Stimulated activated CD8-positive, alpha-beta memory T cell treated with anti-CD3 and anti-CD28 coated beads, Interleukin-15, amount 100 ng/mL, for 24 hours (primary cell): ENCODE results near the gene CHRM5.

ENCODE experiments used
- DNase-seq: peaks from one replicate; pipeline ENCODE4 v3.0.0-alpha.2; 2020; ENCODE audit warnings: low read depth

Gene CHRM5

DNA sequence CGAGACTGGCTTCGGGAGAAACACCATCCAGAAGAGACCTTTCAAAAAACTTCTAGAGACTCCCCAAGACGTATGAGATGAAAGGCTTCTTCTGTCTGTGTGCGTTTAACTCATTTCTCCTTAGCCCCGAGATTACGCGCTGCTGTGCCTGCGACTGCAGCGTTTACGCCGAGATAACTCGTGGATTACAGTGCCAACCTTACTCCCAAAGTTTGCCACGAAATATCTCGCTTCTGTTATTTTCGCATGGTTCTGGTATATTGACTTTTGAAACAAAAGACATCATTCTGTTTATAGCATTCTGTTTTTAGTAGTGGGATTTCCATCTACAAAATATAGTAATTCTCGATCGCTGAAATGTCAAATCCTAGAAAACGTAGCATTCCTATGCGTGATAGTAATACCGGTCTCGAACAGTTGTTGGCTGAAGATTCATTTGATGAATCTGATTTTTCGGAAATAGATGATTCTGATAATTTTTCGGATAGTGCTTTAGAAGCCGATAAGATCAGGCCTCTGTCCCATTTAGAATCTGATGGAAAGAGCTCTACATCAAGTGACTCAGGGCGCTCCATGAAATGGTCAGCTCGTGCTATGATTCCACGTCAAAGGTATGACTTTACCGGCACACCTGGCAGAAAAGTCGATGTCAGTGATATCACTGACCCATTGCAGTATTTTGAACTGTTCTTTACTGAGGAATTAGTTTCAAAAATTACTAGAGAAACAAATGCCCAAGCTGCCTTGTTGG lies 134.1 kb downstream of the CHRM5 start:
- DNase-seq, result no peak

DNA sequence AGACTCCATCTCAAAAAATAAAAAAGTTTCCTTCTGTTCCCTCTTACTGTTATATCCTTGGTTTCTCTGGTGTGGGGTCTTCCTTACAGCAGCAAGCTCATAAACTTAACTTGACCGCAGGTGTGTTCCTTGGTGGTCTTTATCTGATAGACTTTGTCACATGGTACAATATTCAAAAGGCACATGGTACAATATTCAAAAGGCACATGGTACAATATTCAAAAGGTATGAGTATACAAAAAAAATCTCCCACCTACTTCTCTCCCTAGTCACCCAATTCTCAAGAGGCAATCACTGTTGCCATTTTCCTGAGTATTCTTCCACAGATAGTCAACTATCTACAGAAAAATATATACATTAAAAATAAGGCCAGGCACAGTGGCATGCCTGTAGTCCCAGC lies 138.1 kb downstream of the CHRM5 start:
- DNase-seq, result no peak

DNA sequence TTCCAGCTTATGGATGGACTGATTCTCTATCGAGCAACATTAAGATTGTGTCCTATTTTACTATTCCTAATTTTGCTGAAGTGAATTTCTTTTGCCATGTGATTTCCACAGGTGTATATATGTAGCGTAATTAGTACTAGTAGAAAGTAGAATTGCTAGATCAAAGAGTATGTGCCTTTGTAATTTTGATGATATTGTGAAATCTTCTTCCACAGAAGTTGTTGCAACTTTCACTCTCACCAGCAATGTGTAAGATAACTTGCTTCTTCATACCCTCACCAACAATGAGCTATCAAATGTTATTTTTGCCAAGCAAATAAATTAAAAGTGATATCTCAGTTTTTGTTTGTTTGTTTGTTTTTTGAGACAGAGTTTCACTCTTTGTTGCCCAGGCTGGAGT lies 139.0 kb downstream of the CHRM5 start:
- DNase-seq, result no peak

DNA sequence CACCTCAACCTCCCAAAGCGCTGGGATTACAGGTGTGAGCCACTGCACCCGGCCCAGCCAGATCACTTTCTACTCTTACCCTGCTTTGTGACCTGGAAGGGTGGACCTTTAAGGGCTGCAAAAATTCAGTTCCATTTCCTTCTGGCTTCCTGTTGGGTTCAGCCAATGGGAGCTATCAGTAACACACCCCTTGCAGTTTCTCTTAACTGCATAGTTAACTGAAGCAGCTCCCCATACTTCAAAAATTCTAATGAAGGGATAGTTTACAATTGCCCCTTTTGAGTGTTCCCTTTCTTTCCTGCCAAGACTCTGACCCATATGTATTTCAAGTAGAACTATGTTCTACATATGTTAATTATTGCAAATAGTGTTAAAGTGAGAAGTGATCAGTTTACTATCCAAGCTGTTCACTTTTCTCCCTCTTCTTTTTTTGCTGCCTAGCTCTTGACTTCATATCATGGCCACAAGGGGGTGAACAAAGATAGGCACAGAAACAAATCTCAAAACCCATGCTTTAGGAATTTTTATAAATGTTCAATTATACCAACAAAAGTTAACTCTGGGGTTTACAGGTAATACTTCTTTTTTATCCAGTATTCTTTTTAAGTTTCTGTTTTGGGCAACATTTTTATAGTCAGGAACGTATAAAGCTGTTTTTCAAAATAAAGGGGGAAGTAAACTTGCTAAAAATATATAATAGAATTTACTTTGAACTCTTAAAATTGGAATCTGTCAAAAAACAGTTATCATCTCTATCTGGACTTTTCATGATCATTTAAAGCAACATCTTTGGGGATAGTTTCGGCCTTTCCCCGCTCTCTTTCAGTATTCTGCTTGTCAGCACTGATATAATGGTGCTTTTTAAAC lies 141.7 kb downstream of the CHRM5 start:
- DNase-seq, result no peak

DNA sequence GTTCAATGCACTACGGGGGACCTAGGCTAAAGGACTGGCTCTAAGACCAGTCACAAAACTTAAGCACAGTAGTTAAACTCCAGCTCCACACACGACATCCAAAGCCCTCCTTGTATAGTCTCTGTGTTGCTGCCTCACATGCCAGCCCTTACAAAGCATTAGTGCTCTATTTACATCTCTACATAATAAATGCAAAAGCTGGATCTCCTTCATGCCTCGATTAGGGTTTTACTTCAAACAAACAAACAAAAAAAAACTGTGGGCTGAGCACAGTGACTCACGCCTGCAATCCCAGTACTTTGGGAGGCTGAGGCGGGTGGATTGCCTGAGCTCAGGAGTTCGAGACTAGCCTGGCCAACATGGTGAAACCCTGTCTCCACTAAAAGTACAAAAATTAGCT lies 143.2 kb downstream of the CHRM5 start:
- DNase-seq, result no peak

DNA sequence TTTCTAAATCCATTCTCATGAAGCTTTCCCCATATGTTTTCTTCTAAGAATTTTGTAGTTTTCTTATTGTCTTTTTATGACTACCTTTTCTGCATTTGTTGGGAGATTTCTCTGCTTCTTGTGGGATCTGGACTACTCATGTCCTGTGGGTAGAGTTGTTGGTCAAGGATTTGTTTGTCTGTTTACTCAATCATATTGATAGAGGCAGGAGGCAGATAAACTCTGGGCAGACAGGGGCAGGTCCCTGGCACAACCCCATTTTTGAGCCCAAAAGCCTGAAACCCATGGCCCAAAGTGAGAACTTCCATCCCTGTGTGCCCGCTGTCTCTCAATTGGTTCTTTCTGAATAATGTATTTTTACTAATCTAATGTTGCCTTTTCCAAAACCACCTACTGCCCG lies 145.9 kb downstream of the CHRM5 start:
- no peak for DNase-seq

- no peak for DNase-seq
Observed at GRCh38 chr15:34114739-34115138, 146.4 kb downstream of the CHRM5 start.

DNA sequence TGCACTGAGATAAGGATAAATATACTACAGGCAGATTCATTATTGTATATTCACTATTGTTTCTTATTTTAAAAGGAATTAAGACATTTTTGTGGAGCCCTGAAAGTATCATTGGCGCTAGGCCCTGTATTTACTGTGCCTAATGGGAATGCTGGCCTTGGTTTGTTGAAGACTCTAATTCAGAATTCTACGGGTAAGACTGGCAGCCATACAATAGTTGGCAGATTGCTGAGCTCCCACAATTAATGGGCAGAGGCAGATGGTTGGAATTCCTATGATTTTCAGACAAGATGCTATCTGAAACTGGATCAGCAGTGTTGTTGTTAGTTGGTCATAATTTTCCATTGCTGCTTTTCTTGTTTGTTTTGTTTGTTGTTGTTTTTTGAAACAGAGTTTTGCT lies 148.3 kb downstream of the CHRM5 start:
- DNase-seq, result no peak
